ENCODE data around the gene XAGE2.
"Not testable (repeated sequence)": the region's sequence is repeated elsewhere in the genome, so short reads cannot be mapped to it uniquely, and the experiment has no call there.

Gene XAGE2, protein sequence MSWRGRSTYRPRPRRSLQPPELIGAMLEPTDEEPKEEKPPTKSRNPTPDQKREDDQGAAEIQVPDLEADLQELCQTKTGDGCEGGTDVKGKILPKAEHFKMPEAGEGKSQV

GRCh38 chrX:52368368-52369055 is at the start of gene XAGE2:
Gene XAGE2 (plus strand): TSS chrX:52369021. CDS start chrX:52370015, 994 bp downstream.
- no peak for DNase-seq

GRCh38 chrX:52337410-52337809 is 31.4 kb upstream of the XAGE2 start:
- DNase-seq, result no peak

- no peak for DNase-seq
These were observed 27.3 kb upstream of the XAGE2 start for GRCh38 chrX:52341493-52341892.

DNA sequence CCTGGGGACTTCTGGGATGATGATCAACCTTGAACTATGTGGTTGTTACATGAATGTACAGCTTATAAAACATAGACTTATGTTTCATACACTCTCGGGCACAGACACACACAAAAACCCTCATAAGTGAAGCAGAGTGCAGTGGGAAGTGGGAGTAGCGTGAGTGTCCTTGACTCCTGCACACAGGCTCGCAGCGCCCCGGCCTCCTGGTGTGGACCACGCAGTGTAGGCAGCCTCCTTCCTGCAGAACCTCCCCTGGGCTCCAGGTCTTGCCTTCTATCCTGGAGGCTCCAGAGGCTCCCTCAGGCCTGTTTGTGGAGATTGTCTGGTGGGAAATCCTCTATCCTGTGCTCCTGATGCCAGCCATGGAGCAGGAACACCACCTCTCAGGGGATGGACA is 25.7 kb upstream of the XAGE2 start:
- not testable (repeated sequence) for DNase-seq

DNA sequence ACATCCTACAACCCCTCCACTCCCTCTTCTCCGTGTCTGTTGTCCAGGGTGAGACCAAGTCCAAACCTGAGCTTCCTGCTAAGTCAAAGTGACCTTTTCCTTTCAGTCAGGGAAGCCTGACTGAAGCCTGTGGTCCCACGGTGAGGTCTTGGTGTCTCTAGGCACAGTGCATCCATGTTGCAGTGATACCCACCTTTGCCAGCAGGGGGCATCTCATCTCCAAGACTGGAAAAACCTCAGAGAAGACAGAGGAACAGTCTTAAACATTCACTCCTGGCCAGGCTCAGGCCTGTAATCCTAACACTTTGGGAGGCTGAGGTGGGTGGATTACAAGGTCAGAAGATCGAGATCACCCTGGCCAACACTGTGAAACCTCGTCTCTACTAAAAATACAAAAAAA is 23.4 kb upstream of the XAGE2 start:
- not testable (repeated sequence) for DNase-seq

DNA sequence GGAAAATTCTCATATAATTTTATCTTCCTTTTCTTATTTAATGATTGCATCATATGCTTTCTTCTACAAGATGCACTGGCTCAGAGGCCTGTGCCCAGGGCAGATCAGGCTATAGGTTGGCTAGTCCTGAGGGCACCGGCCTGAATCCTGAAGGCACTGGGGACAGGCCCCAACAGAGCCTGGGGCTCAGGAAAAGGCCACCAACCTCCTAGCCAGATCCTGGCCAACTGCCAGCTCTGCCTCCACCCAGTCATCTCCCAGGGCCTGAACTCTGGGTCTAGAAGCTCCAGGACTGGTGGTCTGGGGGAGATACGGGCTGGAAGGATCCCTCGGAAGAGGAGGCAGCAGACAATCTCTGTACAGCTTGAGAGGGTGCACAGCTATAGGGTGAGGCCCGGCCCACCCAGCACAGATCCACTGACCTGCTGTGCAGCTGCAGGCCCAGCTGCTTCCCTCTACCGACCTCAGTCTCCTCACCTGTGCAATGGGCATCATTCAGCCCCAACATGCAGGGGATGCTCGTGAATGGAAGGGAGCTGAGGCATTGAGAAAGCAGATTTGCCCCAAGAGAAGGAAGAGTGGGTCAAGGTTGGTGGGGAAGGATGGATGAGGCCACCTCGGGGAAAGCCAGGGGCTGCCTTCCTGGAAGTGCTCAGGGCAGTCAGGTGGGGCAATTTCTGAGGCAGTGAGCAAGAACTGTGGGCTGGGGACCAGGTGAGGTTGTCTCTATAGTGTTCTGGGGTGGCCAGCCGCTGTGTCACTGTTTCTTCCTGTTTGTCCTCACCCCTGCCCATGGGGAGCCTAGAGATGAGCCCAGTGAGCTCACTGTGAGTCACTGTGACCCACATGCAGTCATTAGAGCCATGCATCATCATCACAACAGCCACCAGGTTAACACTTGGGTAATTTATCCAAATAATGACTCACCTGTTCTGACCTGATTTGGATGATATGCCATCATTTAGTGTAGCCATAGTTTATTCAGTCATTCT is 22.4 kb upstream of the XAGE2 start:
- no peak for DNase-seq

DNA sequence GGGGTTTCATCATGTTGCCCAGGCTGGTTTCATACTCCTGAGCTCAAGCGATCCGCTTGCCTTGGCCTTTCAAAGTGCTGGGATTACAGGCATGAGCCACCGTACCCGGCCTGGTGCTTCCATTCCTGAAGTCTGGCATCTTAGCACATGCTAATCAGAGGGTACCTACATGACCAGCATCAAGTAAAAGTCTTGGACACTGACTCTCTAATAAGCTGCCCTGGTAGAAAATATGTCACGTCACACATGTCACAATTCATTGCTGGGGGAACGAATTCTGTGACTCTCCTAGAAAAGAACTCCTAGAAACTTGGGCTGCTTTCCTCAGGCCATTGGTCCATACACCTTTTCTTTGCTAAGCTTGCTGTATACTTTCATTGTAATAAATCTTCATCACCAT is 19.1 kb upstream of the XAGE2 start:
- no peak for DNase-seq

GRCh38 chrX:52352551-52352950 is 16.3 kb upstream of the XAGE2 start:
- no peak for DNase-seq

DNA sequence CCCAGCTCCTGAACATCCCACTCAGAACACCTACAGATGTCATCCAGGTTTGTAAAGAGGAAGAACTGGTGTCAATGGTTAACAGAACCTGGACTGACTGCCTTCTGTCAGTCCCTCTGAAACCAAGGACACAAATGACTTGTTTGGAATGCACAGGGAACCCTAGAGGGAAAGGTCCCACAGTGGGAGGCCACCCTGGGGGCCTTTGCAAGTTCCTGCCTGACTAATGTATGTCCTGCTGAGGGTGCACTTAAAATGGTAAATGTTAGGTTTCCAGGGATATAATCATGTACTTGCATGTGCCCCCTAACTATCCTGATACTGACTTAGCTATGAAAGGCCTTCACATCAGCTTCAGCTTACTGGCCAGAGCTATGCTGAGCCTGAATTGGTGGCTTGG is 15.0 kb upstream of the XAGE2 start:
- no peak for DNase-seq

GRCh38 chrX:52355108-52355507 is 13.7 kb upstream of the XAGE2 start:
- DNase-seq, result no peak

- DNase-seq, result no peak
These were observed 9.1 kb upstream of the XAGE2 start for GRCh38 chrX:52359614-52360232.

DNA sequence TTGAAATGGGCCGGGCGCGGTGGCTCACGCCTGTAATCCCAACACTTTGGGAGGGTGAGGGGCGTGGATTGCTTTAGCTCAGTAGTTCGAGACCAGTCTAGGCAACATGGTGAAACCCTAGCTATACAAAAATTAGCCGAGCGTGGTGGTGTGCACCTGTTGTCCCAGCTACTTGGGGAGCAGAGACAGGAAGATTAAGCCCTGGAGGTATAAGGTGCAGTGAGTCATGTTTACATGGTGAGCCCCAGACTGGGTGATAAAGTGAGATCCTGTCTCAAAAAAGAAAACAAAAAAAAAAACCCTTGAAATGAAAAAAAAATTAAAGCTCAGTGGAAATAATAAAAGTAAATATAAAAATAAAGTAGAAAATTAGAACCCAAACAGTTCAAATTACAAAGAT is 6.9 kb upstream of the XAGE2 start:
- no peak for DNase-seq

DNA sequence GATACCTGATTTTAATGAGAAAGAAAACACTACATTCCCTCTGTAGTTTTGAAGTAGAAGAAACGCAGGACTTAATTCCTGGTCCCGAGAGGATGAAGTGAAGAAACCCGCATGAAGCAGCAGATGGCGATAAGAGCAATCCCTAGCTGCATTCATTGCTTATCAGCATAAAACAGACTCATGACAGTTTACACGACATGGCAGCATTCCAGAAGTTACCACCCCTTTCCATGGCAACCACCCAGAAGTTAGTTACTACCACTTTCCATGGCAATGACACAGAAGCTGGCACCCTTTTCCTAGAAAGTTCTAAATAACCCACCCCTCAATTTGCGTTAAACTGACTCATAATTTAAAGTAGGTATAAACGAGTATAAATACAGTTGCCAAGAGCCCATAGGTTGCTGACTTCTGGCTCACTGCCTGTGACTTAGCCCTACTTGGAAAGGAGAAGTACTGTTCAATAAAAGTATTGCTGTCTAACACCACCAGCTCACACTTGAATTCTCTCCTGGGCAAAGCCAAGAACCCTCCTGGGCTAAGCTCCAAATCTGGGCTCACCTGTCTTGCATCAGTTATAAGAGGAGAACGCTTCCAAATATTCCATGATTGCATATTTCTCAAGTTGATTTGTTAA is 5.5 kb upstream of the XAGE2 start:
- DNase-seq, result no peak

DNA sequence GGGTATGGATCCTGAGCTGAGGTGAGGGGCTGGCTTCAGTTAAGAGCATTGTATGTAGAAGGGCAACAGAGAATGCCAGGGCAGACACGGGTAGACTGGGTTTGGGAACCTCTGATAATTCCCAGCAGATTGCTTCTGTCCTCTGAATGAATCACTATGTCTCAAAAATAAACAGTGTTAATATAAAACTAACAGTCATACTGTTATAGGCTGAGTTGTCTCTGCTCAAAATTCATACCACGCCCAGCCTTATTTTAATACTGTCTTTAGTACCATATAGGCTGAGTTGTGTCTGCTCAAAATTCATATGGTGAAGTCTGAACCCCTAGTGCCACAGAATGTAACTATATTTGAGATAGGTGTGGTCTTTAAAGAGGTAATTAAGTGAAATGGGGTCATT is 10.0 kb downstream of the XAGE2 start:
- DNase-seq, result no peak

DNA sequence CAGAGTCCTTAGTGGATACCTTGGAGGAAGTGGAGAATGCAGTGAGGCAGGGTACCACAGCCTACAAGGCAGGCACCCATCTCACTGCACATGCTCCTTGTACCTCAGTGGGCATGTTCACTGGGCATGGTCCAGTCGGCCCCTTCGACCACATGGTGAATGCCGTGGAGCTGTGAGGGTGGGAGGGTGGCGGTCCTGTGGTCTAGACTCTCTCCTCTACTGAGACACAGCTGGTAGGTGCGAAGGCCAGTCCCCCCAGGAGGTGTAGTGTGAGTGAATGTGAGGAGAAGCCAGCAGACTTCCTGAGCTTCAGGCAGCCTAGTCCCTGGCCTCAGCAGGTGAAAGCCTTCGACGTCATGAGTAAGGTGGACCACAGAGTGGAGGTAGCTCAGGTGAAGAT is 12.2 kb downstream of the XAGE2 start:
- DNase-seq, result no peak

DNA sequence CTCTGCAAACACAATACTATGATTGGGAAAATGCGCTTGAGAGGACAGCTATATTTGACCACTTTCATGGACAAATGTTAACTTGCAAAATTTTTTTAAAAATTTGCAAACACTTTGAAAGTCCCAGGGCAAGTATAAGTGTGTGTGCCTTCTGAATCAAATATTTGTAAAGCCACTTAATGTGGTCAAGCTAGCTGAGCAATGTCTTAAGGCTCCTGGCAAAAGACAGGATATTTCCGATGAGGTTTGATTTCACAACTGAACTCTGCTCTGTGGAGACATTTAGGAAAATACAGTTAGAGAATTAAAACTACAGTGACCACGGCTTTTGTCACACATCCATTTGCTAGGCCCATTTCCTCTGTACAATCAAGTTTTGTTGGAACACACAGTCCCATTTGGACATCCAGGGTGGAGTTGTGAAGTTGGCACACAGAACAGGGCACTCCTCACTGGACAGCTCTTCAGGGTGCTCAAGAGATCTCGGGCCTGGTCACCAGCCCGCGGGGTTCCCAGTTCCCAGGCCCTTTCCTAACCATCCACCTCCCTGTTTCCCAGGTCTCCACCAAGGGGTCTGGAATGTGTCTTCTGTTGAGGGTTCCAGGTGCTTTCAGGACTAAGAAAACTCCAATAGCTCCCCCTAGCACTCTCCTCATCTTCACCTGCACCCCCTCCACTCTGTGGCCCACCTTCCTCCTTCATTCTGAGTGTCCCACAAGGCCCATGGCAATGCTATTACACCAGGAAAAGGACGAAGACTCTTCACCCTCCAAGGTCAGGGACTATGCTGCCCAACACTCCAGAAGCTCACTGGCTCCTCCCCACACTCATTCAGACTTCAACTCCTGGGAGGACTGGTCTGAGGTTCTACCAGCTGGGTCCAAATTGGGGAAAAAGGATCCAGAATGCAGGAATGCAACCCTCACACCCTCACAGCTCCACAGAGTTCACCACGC is 41.9 kb downstream of the XAGE2 start:
- DNase-seq, result no peak

DNA sequence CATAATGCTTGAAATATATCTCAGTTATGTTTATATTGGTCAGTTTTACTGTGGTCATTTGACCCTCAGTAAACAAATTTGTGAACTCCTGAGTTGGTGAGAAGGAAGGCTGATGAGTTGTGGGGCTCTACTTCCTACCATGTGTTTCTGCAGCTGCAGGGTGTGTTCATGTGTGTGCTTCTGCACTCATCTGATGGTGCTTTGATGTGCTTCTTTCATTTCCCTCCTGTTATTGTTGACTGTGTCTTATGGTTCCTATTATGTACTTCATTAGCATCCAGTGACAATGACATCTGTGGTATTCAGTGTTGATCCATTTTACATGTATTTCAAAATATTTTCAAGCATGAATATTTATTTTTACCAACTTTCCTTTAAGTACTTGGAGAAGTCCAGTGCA is 46.5 kb downstream of the XAGE2 start:
- DNase-seq, result no peak

DNA sequence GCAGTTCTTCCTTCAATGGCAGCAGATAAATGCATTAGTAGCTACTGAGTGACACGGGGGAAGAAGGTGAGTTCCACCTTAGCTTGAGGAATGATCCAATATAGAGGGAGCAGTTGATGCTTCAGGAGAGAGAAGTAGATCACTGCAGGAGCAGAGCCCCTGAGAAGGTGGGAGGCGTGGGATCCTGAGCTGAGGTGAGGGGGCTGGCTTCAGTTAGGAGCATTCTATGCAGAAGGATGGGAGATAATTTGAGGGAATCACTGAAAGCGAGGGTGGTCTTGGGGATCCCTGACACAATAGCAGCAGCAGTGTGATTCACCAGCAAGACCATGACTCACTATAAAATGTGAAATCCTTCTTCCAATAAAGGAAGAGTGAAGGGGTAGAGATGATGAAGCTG is 48.0 kb downstream of the XAGE2 start:
- DNase-seq, result no peak

- DNase-seq, result no peak
These were observed 52.1 kb downstream of the XAGE2 start for GRCh38 chrX:52420824-52421443.

DNA sequence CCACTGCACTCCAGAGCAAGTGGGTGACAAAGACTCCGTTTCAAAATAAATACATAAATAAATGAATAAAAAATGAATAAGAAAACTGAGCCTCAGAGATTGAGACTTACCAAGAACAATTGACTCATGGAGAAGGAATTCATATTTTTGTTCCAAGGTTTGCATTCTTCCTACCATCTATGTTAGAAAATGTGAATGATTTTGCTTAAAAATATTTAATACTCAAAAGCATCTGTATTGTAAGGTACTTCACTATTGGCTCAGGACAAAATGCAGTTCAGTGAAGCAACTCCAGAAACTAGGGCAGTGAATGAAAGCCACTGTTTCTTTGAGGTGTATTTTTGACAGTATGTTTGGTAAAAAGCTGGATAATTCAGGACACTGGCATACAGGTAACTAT is 54.1 kb downstream of the XAGE2 start:
- no peak for DNase-seq

- no peak for DNase-seq
These were observed 55.8 kb downstream of the XAGE2 start for GRCh38 chrX:52424656-52425055.

Data from NCI-H2107 (cell line).